ENCODE results near the gene DUSP14. TPM values are rescaled to one million over a fixed set of nuclear protein-coding genes. Genes with fewer than 3 reads are reported as not detected.

Gene DUSP14
- total RNA-seq, 1 donor from 2014 or later = 4.3 TPM

DNA sequence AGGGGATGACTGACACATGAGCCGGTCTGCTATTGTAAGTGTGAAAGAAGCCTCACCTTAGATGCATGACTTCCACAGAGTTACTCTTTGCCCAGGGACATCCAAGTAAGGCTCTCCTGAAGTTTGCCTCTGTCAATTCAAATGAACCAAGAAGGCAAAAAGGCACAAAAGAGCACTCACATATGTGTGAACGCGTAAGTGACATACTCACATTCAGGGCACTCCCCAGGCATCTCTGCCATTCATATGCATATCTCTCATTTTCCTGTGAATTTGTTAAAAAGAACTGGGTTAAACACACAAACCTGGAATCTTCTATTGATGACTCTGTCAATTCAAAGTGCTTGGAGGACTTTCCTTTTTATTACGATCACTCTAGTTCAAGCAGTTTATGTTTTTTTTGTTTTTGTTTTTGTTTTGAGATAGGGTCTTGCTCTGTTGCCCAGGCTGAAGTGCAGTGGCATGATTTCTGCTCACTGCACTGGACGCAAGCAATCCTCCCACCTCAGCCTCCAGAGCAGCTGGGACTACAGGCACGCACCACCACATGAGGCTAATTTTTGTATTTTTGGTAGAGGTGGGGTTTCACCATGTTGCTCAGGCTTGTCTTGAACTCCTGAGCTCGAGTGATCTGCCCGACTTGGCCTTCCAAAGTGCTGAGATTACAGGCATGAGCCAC, 49.4 kb downstream of the DUSP14 start:
- H3K4me3 Mint-ChIP-seq = no peak overlapping the region
- intact Hi-C loops (cut with micrococcal nuclease) = no loop called here
- H3K27me3 Mint-ChIP-seq = no peaks in the 10 kb centered on the region
- ChIA-PET POLR2A (interaction anchor here (0.6 kb wide), 1 partner anchor 1229 kb away, joined by 3 read pairs; no protein-coding TSS in a partner anchor), CTCF (no interaction called here)
- no peaks in the 10 kb centered on the region for H3K4me1 Mint-ChIP-seq
- ATAC-seq (ENCODE audit: low read depth) = no peak
- peaks cover 89% of the 10 kb centered on the region for H3K36me3 Mint-ChIP-seq (ENCODE audit: low read depth)
- H3K27ac Mint-ChIP-seq = no peak overlapping the region
- TF ChIP-seq, protein P1, sequence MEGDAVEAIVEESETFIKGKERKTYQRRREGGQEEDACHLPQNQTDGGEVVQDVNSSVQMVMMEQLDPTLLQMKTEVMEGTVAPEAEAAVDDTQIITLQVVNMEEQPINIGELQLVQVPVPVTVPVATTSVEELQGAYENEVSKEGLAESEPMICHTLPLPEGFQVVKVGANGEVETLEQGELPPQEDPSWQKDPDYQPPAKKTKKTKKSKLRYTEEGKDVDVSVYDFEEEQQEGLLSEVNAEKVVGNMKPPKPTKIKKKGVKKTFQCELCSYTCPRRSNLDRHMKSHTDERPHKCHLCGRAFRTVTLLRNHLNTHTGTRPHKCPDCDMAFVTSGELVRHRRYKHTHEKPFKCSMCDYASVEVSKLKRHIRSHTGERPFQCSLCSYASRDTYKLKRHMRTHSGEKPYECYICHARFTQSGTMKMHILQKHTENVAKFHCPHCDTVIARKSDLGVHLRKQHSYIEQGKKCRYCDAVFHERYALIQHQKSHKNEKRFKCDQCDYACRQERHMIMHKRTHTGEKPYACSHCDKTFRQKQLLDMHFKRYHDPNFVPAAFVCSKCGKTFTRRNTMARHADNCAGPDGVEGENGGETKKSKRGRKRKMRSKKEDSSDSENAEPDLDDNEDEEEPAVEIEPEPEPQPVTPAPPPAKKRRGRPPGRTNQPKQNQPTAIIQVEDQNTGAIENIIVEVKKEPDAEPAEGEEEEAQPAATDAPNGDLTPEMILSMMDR (IDR thresholded peaks at IDR 0.05) = no peak
- H3K9me3 Mint-ChIP-seq = no peaks in the 10 kb centered on the region
- DNase-seq = no peak

DNA sequence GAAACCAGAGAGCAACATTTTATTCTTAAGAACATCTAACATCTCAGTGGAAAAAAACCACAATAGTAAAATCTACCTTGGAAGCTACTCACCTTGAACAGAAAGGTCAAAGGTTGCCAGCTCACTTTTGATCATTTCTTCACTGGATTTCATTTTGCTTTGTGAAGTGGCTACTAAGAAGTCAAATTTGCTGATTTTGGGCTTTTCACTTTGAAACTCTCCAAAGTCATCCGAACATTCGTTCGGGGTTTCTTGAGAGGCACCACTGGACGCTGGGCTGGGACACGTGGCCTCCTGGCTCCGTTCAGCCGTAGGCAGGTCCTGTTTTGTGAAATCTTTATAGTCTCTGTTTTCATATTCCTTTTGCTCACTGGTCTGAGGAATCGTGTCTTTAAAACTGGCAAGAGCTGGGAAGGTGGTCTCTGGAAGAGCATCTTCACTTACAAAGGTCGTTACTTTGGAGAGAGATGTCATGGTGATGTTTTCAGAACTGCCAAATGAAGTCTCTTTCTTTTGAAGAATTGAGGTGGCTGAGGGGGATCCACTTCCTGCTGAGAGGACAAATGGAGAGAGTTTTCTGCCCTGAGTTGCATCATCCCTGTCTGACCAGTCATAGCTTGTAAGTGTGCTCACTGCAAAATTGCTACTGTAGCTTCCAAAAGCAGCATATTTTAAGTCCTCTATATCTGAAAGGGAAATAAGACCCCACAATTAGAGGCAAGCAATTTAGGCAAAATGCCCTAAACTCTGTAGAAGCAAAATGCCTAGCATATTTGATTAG, 52.4 kb downstream of the DUSP14 start:
- TF ChIP-seq, protein P1 (IDR thresholded peaks at IDR 0.05) = no peak
- POLR2A ChIA-PET = interaction anchor here (0.6 kb wide), 1 partner anchor 1699 kb away, joined by 3 read pairs; no protein-coding TSS in a partner anchor
- Mint-ChIP-seq H3K4me3 (no peak overlapping the region), H3K9me3 (no peaks in the 10 kb centered on the region), H3K27me3 (no peaks in the 10 kb centered on the region), H3K36me3 (ENCODE audit: low read depth) (peaks cover 77% of the 10 kb centered on the region), H3K4me1 (no peaks in the 10 kb centered on the region), H3K27ac (no peak overlapping the region)
- ATAC-seq (ENCODE audit: low read depth) (no peak), DNase-seq (no peak)
- CTCF ChIA-PET = interaction anchor here (1.3 kb wide), 1 partner anchor 249 kb away, joined by 3 read pairs; no protein-coding TSS in a partner anchor
- intact Hi-C loops (cut with micrococcal nuclease) = no loop called here

DNA sequence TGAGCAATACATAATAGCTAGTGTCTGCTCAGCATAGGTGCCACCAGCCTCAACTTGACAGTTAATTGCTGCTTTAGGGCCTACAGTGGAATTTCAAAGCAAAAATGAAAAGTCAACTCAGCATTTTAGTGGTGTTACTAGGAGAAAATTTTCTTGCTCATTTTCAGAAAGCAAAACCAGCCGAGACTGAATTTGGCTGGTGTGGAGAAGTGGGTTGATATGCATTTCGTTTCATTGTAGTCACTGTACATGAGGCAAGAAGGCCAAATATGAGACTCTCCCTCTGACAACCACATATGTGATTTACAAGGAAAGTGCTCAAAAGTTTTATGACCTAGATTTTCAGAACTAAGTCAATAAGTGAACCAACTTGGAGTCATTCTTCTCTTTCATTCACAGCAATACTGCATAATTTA, 54.0 kb downstream of the DUSP14 start:
- no peak overlapping the region for H3K4me3 Mint-ChIP-seq
- intact Hi-C loops (cut with micrococcal nuclease) = no loop called here
- H3K27me3 Mint-ChIP-seq = no peaks in the 10 kb centered on the region
- peaks cover 69% of the 10 kb centered on the region for H3K36me3 Mint-ChIP-seq (ENCODE audit: low read depth)
- no peak overlapping the region for H3K27ac Mint-ChIP-seq
- ATAC-seq (ENCODE audit: low read depth) (no peak), DNase-seq (no peak)
- CTCF ChIA-PET = no interaction called here
- POLR2A ChIA-PET = no interaction called here
- TF ChIP-seq, protein P1 (IDR thresholded peaks at IDR 0.05) = no peak
- peaks cover 2% of the 10 kb centered on the region for H3K4me1 Mint-ChIP-seq
- H3K9me3 Mint-ChIP-seq = no peaks in the 10 kb centered on the region

DNA sequence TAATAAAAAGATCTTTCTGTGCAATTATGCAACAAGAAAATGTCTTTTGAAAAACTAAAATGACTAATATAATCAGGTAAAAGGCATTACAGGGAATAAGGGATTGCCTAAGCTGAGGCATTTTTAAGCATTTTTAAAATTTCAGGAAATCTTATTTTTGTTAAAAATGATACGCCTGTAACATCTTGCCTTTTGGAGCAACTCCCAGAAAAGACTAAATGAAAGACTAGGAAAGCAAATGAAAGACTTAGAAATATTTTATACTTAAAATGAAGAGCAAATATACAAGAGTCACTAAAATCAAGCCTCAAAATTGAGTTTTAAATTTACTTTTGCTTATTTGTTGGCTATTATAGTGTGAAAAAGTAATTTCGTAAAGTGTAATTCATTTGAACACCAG, 55.8 kb downstream of the DUSP14 start:
- Mint-ChIP-seq H3K9me3 (no peaks in the 10 kb centered on the region), H3K27ac (no peak overlapping the region), H3K4me1 (peaks cover 4% of the 10 kb centered on the region), H3K36me3 (ENCODE audit: low read depth) (peaks cover 61% of the 10 kb centered on the region), H3K27me3 (no peaks in the 10 kb centered on the region), H3K4me3 (no peak overlapping the region)
- TF ChIP-seq, protein P1 (IDR thresholded peaks at IDR 0.05) = no peak
- ATAC-seq (ENCODE audit: low read depth) = no peak
- ChIA-PET POLR2A (no interaction called here), CTCF (no interaction called here)
- no peak for DNase-seq
- intact Hi-C loops (cut with micrococcal nuclease) = no loop called here

DNA sequence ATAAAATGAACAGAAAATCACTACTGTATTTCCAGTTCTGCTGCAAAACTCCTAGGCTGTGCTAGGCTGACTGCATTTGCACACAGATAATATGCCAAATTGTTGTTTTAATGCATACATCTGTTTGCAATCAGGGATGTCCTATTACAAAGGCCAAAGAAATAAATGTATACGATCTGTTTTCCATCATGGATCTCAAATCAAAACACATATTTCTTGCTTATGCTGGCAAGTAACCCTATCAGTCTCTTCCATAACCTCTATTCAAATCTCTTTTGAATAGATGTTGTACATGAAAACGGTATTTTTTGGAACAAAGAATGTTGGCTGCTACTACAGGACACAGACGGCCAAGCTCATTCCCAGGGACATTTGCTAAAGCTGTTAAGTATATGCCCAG, 56.6 kb downstream of the DUSP14 start:
- no peaks in the 10 kb centered on the region for H3K27me3 Mint-ChIP-seq
- TF ChIP-seq, protein P1 (IDR thresholded peaks at IDR 0.05) = no peak
- POLR2A ChIA-PET = no interaction called here
- peaks cover 61% of the 10 kb centered on the region for H3K36me3 Mint-ChIP-seq (ENCODE audit: low read depth)
- H3K4me1 Mint-ChIP-seq = peaks cover 11% of the 10 kb centered on the region
- CTCF ChIA-PET = no interaction called here
- DNase-seq (no peak), ATAC-seq (ENCODE audit: low read depth) (no peak)
- H3K27ac Mint-ChIP-seq = no peak overlapping the region
- H3K9me3 Mint-ChIP-seq = no peaks in the 10 kb centered on the region
- no peak overlapping the region for H3K4me3 Mint-ChIP-seq
- intact Hi-C loops (cut with micrococcal nuclease) = no loop called here
